Glutamatergic neuron (in vitro differentiated cells): ENCODE data around the gene RNF212. TPM values are rescaled to one million over a fixed set of nuclear protein-coding genes. Genes with fewer than 3 reads are reported as not detected.
A peak's percentile ranks its signal among the peaks of the same experiment; 100 is the strongest.

Source experiments
- DNase-seq: peaks from one replicate; pipeline ENCODE4 v3.0.0; 2022
- H3K27ac Mint-ChIP-seq: one replicate; pipeline ENCODE4 v1.8.0; 2020; ENCODE audit warnings: mild to moderate bottlenecking, mixed read lengths, inconsistent platforms; ENCODE audit not compliant: unreplicated experiment
- H3K27me3 Mint-ChIP-seq: one replicate; pipeline ENCODE4 v1.8.0; 2020; ENCODE audit warnings: mild to moderate bottlenecking, moderate library complexity, mixed read lengths, inconsistent platforms; ENCODE audit not compliant: unreplicated experiment
- H3K36me3 Mint-ChIP-seq: one replicate; pipeline ENCODE4 v1.8.0; 2020; ENCODE audit warnings: mild to moderate bottlenecking, mixed read lengths, inconsistent platforms; ENCODE audit not compliant: unreplicated experiment
- H3K4me1 Mint-ChIP-seq: one replicate; pipeline ENCODE4 v1.8.0; 2020; ENCODE audit warnings: mild to moderate bottlenecking, low read depth, mixed read lengths, inconsistent platforms; ENCODE audit not compliant: unreplicated experiment
- H3K4me3 Mint-ChIP-seq: one replicate; pipeline ENCODE4 v1.8.0; 2020; ENCODE audit warnings: mild to moderate bottlenecking, mixed read lengths, inconsistent platforms; ENCODE audit not compliant: unreplicated experiment
- H3K9me3 Mint-ChIP-seq: one replicate; pipeline ENCODE4 v1.8.0; 2020; ENCODE audit warnings: mild to moderate bottlenecking, moderate library complexity, mixed read lengths, inconsistent platforms; ENCODE audit not compliant: unreplicated experiment
- CTCF ChIP-seq: fragments of 200-600 bp; sonication (generic); IDR thresholded peaks from one replicate; pipeline ENCODE4 v1.5.0; 2021; ENCODE audit not compliant: partially characterized antibody, unreplicated experiment
- total RNA-seq: library from RNA; stranded (reverse); fragmentation: NEBNext Ultra II Directional; extraction: Animal tissue kit (Norgen Biotek cat#: 25700); gene quantifications from one replicate; pipeline ENCODE4 v1.2.1, GENCODE V29; 2021; ENCODE audit not compliant: unreplicated experiment

The RNF212 gene
- total RNA-seq, 1 donor from 2014 or later, result 11.1 TPM

DNA sequence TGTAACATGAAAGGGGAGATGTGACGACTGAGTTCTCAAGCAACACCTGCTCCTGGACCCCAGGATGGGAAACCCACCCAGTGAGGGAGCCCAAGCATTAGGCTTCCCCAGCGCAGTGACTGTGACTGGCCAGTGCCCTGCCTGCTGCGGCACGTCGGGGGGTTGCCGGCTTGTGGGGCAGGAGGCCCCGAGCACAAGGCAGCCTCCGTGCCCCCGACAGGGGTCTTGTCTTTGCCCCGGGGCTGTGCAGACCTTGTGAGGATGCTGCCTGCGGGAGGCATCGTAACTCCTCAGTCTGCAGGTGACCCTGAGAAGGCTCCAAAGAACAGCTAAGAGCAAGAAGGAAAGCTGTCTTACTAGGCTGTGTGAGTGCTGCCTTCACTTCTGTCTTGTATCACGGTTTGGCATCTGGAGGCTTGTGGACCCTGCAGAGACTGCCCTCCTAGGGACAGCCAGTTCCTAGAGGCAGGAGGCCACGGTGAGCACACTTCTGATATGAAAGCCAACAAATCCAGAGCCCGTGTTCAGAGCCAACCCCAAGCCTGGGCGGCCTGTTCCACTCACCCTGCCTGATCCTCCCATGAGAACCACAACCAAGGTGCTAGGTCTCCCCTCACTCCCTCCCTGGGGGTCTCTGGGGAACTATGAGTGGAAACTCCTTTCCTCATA lies 54.2 kb downstream of the RNF212 start:
- DNase-seq, result no peak
- Mint-ChIP-seq H3K27me3 (peaks cover 7% of the 10 kb centered on the region), H3K4me3 (peak overlapping the region; percentile 46), H3K36me3 (no peaks in the 10 kb centered on the region), H3K4me1 (peaks cover 55% of the 10 kb centered on the region), H3K9me3 (peaks cover 6% of the 10 kb centered on the region), H3K27ac (peak overlapping the region; percentile 64)
- TF ChIP-seq CTCF, result no peak

GRCh38 chr4:1058198-1058996 lies 55.0 kb downstream of the RNF212 start:
- Mint-ChIP-seq H3K4me3 (peak overlapping the region; percentile 9), H3K27ac (peak overlapping the region; percentile 5), H3K36me3 (no peaks in the 10 kb centered on the region), H3K9me3 (peaks cover 6% of the 10 kb centered on the region), H3K27me3 (peaks cover 7% of the 10 kb centered on the region), H3K4me1 (peaks cover 53% of the 10 kb centered on the region)
- TF ChIP-seq CTCF, result no peak
- DNase-seq, result no peak

- peaks cover 45% of the 10 kb centered on the region for H3K4me1 Mint-ChIP-seq
- peaks cover 3% of the 10 kb centered on the region for H3K36me3 Mint-ChIP-seq
- no peak for TF ChIP-seq CTCF
- H3K27ac Mint-ChIP-seq, result no peak overlapping the region
- no peak overlapping the region for H3K4me3 Mint-ChIP-seq
- H3K27me3 Mint-ChIP-seq, result peaks cover 7% of the 10 kb centered on the region
- H3K9me3 Mint-ChIP-seq, result peaks cover 8% of the 10 kb centered on the region
- DNase-seq, result no peak
Measured at GRCh38 chr4:1057403-1057745, 56.0 kb downstream of the RNF212 start.

GRCh38 chr4:1056671-1057402 lies 56.5 kb downstream of the RNF212 start:
- H3K36me3 Mint-ChIP-seq, result peaks cover 4% of the 10 kb centered on the region
- peaks cover 40% of the 10 kb centered on the region for H3K4me1 Mint-ChIP-seq
- H3K9me3 Mint-ChIP-seq, result peaks cover 9% of the 10 kb centered on the region
- H3K27me3 Mint-ChIP-seq, result peaks cover 5% of the 10 kb centered on the region
- TF ChIP-seq CTCF, result no peak
- no peak overlapping the region for H3K27ac Mint-ChIP-seq
- no peak overlapping the region for H3K4me3 Mint-ChIP-seq
- no peak for DNase-seq
